ENCODE data around the gene GYG1.

GRCh38 chr3:149009732-149010131 lies 18.4 kb downstream of the GYG1 start:
- TF ChIP-seq CTCF (IDR thresholded peaks at IDR 0.05) (no peak), POLR2A (IDR thresholded peaks at IDR 0.05) (no peak), POLR2AphosphoS5 (IDR thresholded peaks at IDR 0.05) (no peak)
